IMR-90 (cell line): ENCODE data around the gene HBEGF. TPM values are rescaled to one million over a fixed set of nuclear protein-coding genes. Genes with fewer than 3 reads are reported as not detected.

ENCODE experiments used
- ATAC-seq: fragments of 200-7000 bp; cut with Tn5 transposase; 2 replicates; pipeline ENCODE4 v1.9.1; 2020; ENCODE audit warnings: low read depth, mild to moderate bottlenecking, moderate library complexity
- BruUV-seq: library from RNA; stranded (reverse); fragments of 400-500 nt; replicated peaks from 2 replicates; lab custom pipeline; 2021; lab: Mats Ljungman, UMichigan
- CTCF ChIA-PET: fragments of 300-600 bp; formaldehyde crosslinking; extraction: SDS; loops from one replicate; lab custom pipeline; 2021; ENCODE audit warnings: antibody characterized with exemption; lab: Yijun Ruan, JAX
- POLR2A ChIA-PET: fragments of 300-600 bp; sonication (Branson Sonifier 250); formaldehyde crosslinking; loops from one replicate; lab custom pipeline; 2022; ENCODE audit warnings: antibody characterized with exemption; ENCODE audit not compliant: unreplicated experiment; lab: Charles Lee
- DNase-seq: peaks from one replicate; pipeline ENCODE4 v3.0.0; 2013
- H2AFZ ChIP-seq: replicated peaks from 2 replicates; pipeline ENCODE3; 2013; ENCODE audit warnings: low read length, mild to moderate bottlenecking; ENCODE audit not compliant: poor library complexity
- H2AK5ac ChIP-seq: 2 replicates; pipeline ENCODE4 v1.6.1; 2013; ENCODE audit warnings: low read depth, low read length, inconsistent platforms
- H2AK9ac ChIP-seq: replicated peaks from 2 replicates; pipeline ENCODE3; 2013; ENCODE audit warnings: mild to moderate bottlenecking, low read depth, low read length, moderate library complexity; ENCODE audit not compliant: poor library complexity
- H2BK120ac ChIP-seq: 2 replicates; pipeline ENCODE4 v1.6.1; 2013; ENCODE audit warnings: low read depth, low read length, inconsistent platforms
- H2BK15ac ChIP-seq: 3 replicates; pipeline ENCODE4 v1.6.1; 2013; ENCODE audit warnings: low read depth, low read length, inconsistent platforms
- H2BK20ac ChIP-seq: 2 replicates; pipeline ENCODE4 v1.6.1; 2013; ENCODE audit warnings: low read depth, mild to moderate bottlenecking, inconsistent platforms, low read length, moderate library complexity
- H2BK5ac ChIP-seq: 2 replicates; pipeline ENCODE4 v1.6.1; 2013; ENCODE audit warnings: mild to moderate bottlenecking, low read depth, low read length, inconsistent platforms; ENCODE audit not compliant: poor library complexity, severe bottlenecking
- H3K14ac ChIP-seq: replicated peaks from 2 replicates; pipeline ENCODE4 v1.6.1; 2013; ENCODE audit warnings: low read depth, low read length, inconsistent platforms
- H3K18ac ChIP-seq: 2 replicates; pipeline ENCODE4 v1.6.1; 2013; ENCODE audit warnings: low read depth, low read length, control low read depth
- H3K23ac ChIP-seq: 2 replicates; pipeline ENCODE4 v1.6.1; 2013; ENCODE audit warnings: low read depth, low read length, inconsistent platforms
- H3K27ac ChIP-seq: 2 replicates; pipeline ENCODE4 v1.5.1; 2013; ENCODE audit warnings: mild to moderate bottlenecking, control low read depth, low read length; ENCODE audit not compliant: insufficient read depth
- H3K27me3 ChIP-seq: 2 replicates; pipeline ENCODE4 v1.6.1; 2013; ENCODE audit warnings: low read length; ENCODE audit not compliant: control insufficient read depth, insufficient read depth
- H3K36me3 ChIP-seq: 2 replicates; pipeline ENCODE4 v1.6.1; 2013; ENCODE audit warnings: low read length, mixed read lengths; ENCODE audit not compliant: control insufficient read depth, insufficient read depth
- H3K4ac ChIP-seq: 2 replicates; pipeline ENCODE4 v1.6.1; 2013; ENCODE audit warnings: low read depth, low read length, inconsistent platforms
- H3K4me1 ChIP-seq: 2 replicates; pipeline ENCODE4 v1.6.1; 2013; ENCODE audit warnings: low read length, mixed read lengths; ENCODE audit not compliant: control insufficient read depth, insufficient read depth
- H3K4me2 ChIP-seq: 2 replicates; pipeline ENCODE4 v1.6.1; 2013; ENCODE audit warnings: low read depth, mild to moderate bottlenecking, control low read depth, low read length, moderate library complexity
- H3K4me3 ChIP-seq: 2 replicates; pipeline ENCODE4 v1.5.1; 2013; ENCODE audit warnings: low read depth, mild to moderate bottlenecking, control low read depth, low read length, moderate library complexity; ENCODE audit not compliant: insufficient read depth
- H3K56ac ChIP-seq: 2 replicates; pipeline ENCODE4 v1.6.1; 2013; ENCODE audit warnings: low read length, inconsistent platforms; ENCODE audit not compliant: insufficient read depth; ENCODE audit errors: extremely low read depth
- H3K79me1 ChIP-seq, 2 experiments: 2 replicates each; pipeline ENCODE4 v1.6.1; 2013; ENCODE audit warnings: low read length in 2 of 2, inconsistent platforms in 1 of 2, low read depth in 1 of 2
- H3K9ac ChIP-seq: 2 replicates; pipeline ENCODE4 v1.6.1; 2013; ENCODE audit warnings: low read depth, low read length, control low read depth
- H3K9me1 ChIP-seq: 2 replicates; pipeline ENCODE4 v1.6.1; 2013; ENCODE audit warnings: low read length, inconsistent platforms; ENCODE audit not compliant: insufficient read depth
- H3K9me3 ChIP-seq: 2 replicates; pipeline ENCODE4 v1.6.1; 2013; ENCODE audit warnings: low read length; ENCODE audit not compliant: control insufficient read depth, insufficient read depth
- H4K20me1 ChIP-seq: 2 replicates; pipeline ENCODE4 v1.6.1; 2013; ENCODE audit warnings: low read length, inconsistent platforms; ENCODE audit not compliant: insufficient read depth
- H4K5ac ChIP-seq: 2 replicates; pipeline ENCODE4 v1.6.1; 2013; ENCODE audit warnings: mild to moderate bottlenecking, low read depth, low read length, control low read depth
- H4K8ac ChIP-seq, 2 experiments: 2 replicates each; pipeline ENCODE4 v1.6.1; 2013; ENCODE audit warnings: low read depth in 2 of 2, low read length in 2 of 2, control low read depth in 1 of 2, inconsistent platforms in 1 of 2
- H4K91ac ChIP-seq: 2 replicates; pipeline ENCODE4 v1.6.1; 2013; ENCODE audit warnings: low read depth, low read length, inconsistent platforms; ENCODE audit not compliant: insufficient read depth
- BHLHE40 ChIP-seq: fragments of 150-350 bp; IDR thresholded peaks from 2 replicates; pipeline ENCODE4 v1.6.1; 2016; ENCODE audit warnings: mild to moderate bottlenecking, low read depth, low read length
- MAZ ChIP-seq: IDR thresholded peaks from 2 replicates; pipeline ENCODE4 v1.6.1; 2012; ENCODE audit warnings: low read depth, mild to moderate bottlenecking, low read length, improper control_type of control experiment, moderate library complexity, borderline replicate concordance
- POLR2A ChIP-seq: IDR thresholded peaks from 2 replicates; pipeline ENCODE4 v1.6.1; 2012; ENCODE audit warnings: mild to moderate bottlenecking, low read depth, low read length
- RAD21 ChIP-seq: IDR thresholded peaks from 2 replicates; pipeline ENCODE4 v1.6.1; 2012; ENCODE audit warnings: low read length, improper control_type of control experiment
- USF2 ChIP-seq: fragments of 150-350 bp; IDR thresholded peaks from 2 replicates; pipeline ENCODE4 v1.6.1; 2017; ENCODE audit warnings: mild to moderate bottlenecking, antibody characterized with exemption, low read length, low read depth
- dilution Hi-C: fragments of 300-500 bp; cut with HindIII; formaldehyde crosslinking; loops from one replicate; pipeline ENCODE4 v1.14.3; 2018; ENCODE audit warnings: low sequenced_read_pairs; ENCODE audit not compliant: unreplicated experiment
- in situ Hi-C: fragments of 300-500 bp; cut with MboI; formaldehyde crosslinking; loops from 3 replicates; pipeline ENCODE4 v1.14.3; 2019; ENCODE audit warnings: low sequenced_read_pairs, inconsistent platforms, mixed read lengths
- intact Hi-C: fragments of 100-400 bp; cut with micrococcal nuclease; formaldehyde crosslinking; loops from 2 replicates; pipeline ENCODE4 v1.10.0; 2022
- polyA plus RNA-seq, 3 experiments: library from polyadenylated mRNA; depleted of rRNA; stranded (reverse); fragments of >200 nt; gene quantifications; 2 replicates each; pipeline ENCODE4 v1.2.3, GENCODE V29; 2012; ENCODE audit warnings: low replicate concordance in 1 of 3
- total RNA-seq: library from RNA; depleted of rRNA; stranded (reverse); fragments of >200 nt; gene quantifications from 2 replicates; pipeline ENCODE4 v1.2.3, GENCODE V29; 2012
- TF ChIP-seq, protein P1 (sequence below): conservative IDR thresholded peaks from 2 replicates; pipeline ENCODE4 v1.5.1; 2012; ENCODE audit warnings: mild to moderate bottlenecking, low read depth, low read length, improper control_type of control experiment

HBEGF gene
- total and polyA plus RNA-seq, 2 of the 4 experiments (the other 2 are of a cell fraction) = 18.8 to 36.1 TPM

DNA sequence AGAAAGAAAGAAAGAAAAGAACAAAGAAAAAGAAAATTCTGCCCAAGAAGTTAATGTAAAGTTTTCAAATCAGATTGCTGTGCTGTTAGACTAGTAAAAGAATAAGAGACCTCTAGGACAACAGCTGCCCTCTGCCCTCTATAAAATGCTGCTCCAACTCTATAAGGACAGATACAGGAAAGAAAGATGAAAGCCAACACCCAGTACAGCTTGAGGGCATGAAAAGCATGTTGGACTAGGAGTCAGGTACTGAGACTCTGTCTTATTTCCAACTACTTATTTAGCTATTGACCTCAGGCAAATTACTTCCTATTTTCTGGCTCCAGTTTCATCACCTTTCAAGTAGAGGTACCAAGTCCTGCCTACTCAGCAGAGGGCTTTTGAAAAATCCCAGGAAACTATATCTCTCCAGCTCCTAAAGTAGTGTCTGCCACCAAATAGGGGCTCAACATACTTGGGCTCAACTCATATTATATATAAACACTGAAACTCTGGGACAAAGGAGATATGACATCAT lies 5.7 kb downstream of the HBEGF start:
- Histone ChIP-seq H3K14ac (no peak overlapping the region), H3K27me3 (no peaks in the 10 kb centered on the region), H3K23ac (no peak overlapping the region), H4K5ac (no peak overlapping the region), H3K4me1 (peaks cover 17% of the 10 kb centered on the region), H3K4ac (no peak overlapping the region), H2BK20ac (no peak overlapping the region), H2BK120ac (no peak overlapping the region), H2BK5ac (no peak overlapping the region), H3K18ac (no peak overlapping the region), H3K9ac (no peak overlapping the region), H4K91ac (no peak overlapping the region), H2AK5ac (no peak overlapping the region), H3K36me3 (peaks cover 6% of the 10 kb centered on the region; the same call in 1 of the 2 replicates), H3K27ac (no peak overlapping the region), H4K20me1 (peaks cover 9% of the 10 kb centered on the region), H4K8ac (no peak overlapping the region), H3K4me3 (no peak overlapping the region), H3K9me3 (no peaks in the 10 kb centered on the region), H2AK9ac (no peak overlapping the region), H2BK15ac (no peak overlapping the region), H3K9me1 (peaks cover 25% of the 10 kb centered on the region), H3K56ac (no peak overlapping the region), H3K79me1 (peaks cover 44 to 79% of the 10 kb centered on the region in 2 experiments), H3K4me2 (no peak overlapping the region), H2AFZ (no peak overlapping the region)
- ChIA-PET CTCF (interaction anchor here (0.6 to 1.4 kb wide), 5 partner anchors 11 to 96 kb away, joined by 3 to 4 read pairs (median 3); no protein-coding TSS in a partner anchor), POLR2A (interaction anchor here (0.7 kb wide), 1 partner anchor 38 kb away, joined by 6 read pairs; the partner anchor contains the start of gene PFDN1)
- intact Hi-C loops (no loop called here), dilution Hi-C loops (no loop called here), in situ Hi-C loops (no loop called here)
- TF ChIP-seq POLR2A (no peak), USF2 (no peak), BHLHE40 (no peak), RAD21 (no peak), MAZ (no peak)
- TF ChIP-seq, protein P1, sequence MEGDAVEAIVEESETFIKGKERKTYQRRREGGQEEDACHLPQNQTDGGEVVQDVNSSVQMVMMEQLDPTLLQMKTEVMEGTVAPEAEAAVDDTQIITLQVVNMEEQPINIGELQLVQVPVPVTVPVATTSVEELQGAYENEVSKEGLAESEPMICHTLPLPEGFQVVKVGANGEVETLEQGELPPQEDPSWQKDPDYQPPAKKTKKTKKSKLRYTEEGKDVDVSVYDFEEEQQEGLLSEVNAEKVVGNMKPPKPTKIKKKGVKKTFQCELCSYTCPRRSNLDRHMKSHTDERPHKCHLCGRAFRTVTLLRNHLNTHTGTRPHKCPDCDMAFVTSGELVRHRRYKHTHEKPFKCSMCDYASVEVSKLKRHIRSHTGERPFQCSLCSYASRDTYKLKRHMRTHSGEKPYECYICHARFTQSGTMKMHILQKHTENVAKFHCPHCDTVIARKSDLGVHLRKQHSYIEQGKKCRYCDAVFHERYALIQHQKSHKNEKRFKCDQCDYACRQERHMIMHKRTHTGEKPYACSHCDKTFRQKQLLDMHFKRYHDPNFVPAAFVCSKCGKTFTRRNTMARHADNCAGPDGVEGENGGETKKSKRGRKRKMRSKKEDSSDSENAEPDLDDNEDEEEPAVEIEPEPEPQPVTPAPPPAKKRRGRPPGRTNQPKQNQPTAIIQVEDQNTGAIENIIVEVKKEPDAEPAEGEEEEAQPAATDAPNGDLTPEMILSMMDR = no peak
- no TSS peak for BruUV-seq
- ATAC-seq (no peak), DNase-seq (no peak)
